C4-2B (cell line): ENCODE data around the gene USP9Y.

Experiments
- CTCF ChIP-seq: fragments of 450-650 bp; conservative IDR thresholded peaks from 2 replicates; pipeline ENCODE4 v1.5.1; 2017; ENCODE audit warnings: mild to moderate bottlenecking
- ZFX ChIP-seq: fragments of 450-650 bp; IDR thresholded peaks from 2 replicates; pipeline ENCODE4 v1.6.1; 2017

DNA sequence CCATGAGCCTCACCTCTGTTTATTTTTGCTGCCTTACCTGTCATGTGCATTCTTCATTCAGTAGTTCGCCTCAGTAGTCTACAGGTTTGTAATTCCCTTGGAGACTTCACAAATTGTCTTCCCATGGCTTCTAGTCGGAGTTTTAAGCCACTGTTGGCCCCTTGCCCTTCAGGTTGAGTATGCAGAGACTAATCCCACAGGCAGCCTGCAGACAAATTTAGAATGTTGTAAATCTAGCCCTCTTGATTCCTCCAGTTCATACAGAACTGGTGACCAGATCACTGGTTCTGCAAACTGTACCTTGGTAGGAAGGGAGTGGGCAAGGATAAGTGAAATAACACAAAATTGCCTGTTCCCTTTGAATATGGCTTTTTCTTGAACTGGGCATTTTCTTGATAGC, 33.0 kb downstream of the USP9Y start:
- TF ChIP-seq CTCF (no peak), ZFX (no peak)
